ENCODE measurements around the gene UNC5A.

Gene UNC5A

DNA sequence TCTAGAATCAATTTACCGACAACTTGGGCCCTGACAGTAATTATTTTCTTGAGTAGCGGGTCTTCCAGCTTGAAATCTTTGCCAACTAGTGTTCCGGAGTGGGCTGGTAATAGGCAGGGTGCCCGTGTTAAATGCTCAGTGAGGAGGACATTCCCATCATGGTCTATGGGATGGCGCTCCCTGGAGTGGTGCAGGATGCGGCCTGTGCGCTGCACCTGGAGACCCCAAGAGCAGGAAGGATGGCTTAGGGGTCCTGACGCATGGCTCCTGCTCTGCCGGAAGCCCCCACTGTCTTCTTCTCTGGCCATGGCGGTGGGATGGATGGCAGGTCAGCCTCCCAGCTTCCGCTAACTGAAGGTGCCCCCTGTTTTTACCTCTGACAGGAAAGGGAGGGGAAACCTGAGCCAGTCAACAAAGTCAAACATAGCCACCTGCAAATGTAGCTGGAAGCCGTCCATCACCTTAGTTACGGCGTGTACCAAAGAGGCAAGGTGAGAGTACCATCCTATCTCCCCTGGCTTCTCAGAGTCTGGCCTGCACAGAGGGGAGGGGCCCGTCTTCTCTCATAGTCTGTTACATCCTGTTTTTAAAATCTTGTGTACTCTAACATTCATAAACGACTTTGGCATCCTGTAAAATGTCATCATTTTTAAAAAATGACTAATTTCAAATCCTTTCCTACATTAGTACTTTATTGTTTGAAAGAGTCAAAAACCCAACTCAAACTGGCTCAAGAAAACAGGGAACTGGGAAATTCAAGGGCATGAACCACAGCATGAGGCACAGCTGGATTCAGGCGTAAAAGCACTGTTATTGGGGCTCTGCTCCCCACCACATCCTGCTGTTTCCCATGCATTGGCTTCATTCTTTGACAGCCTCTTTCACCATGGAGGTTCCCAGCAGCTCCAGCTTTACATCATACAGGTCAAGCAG lies 28.5 kb upstream of the UNC5A start:
- DNase-seq, result no peak

DNA sequence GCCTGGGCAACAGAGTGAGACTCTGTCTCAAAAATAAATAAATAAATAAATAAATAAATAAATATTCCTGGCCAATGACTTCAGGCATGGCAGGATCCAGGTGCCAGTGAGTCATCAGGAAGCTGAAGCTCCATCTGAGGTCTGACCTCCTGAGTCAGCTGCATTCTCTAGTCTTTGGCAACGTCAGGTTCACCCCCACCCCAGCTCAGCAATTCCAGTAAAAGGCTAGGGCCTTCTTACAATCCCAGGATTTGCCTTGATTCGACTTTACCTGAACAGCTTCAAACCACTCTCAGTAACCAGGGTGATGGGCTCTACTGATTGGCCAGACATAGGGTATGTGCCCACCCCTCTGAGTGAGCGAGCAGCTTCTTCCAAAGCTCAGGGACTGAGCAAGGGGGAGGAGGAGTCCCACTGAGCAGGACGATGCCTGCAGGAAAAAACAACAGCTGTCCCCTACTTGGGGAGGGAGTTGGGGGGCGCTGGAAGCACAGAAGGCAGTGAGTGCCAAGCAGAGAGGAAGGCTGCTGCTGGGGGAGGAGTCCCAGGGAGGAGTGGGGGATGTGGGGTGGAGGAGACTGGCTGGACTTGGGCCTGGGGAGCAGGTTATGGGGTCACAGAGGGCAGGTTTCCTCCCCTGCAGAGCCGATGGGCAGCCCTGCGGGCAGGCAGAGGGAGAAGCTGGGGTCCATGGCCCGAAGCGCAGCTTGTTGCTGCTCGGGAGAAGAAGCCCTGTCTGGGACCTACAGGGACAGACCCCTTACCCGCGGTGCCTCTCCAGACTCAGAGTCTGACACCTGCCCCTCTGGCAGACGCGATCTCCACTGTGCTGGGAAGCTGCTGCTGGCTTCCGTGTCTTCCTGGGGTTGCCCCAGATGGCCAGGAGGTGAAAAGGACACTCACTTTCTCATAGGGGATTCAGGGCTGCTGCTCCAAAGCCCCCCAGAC lies 25.9 kb upstream of the UNC5A start:
- no peak for DNase-seq

DNA sequence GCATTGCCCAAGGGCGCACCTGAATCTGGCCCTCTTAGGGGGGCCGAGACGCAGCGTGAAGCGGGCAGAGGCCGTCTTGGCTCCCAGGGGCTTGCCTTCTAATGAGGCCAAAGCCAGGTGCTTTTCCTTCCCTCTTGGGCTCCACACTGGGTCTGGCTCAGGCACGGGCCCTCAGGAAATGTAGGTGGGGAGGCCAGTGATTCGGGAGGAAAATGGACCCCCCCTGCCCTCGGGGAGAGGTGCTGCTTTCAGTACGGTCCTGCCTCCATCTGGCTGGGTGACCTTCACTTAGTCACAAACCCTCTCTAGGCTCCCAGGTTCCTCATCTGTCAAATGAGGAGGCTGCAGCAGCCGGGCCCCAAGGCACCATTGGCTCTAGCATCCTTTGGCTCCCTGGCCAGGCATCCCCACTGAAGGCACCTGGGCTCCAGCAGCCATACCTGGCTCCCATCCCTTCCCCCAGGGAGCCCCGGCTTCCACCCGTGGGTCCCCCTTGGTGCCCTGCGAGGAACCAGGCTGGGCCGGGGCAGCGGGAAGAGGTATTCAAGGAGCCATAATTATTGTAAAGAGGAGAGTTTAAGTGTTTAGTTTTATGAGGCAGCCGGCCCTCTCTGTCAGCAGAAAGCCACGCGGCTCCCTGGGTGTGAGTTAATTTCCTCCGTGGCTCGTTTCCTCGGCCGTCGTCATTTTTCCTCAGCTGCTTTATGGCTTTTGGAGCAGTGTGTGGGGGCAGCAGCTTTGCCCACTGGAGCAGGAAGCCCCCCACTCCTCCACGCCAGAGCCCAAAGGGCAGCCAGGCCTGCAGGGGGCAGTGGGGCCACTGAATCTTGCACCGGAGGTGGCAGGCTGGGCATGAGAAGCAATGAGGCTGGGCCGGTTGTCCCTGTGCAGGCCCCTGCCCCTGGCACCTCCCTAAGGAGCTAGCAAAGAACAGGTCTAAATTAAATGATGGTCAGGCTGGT lies 24.9 kb upstream of the UNC5A start:
- no peak for DNase-seq

DNA sequence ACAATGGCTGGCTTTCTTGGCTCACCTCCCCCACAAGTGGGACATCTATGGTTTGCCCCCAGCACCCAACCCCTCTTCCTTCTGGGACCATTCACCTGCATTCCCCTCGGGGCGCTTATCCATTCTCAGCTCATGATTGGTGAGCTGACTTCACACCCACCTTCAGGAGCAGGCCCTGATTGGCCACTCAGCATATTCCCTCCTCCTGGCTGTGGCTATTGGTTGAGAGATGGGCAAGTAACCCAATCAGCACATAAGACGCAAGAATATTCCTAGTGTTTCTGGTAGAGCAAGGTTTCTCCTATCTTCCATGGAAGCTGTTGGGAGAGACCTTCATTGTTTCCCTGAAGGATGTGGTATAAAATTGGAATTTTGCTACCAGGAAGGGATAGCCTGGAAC lies 22.7 kb upstream of the UNC5A start:
- no peak for DNase-seq

DNA sequence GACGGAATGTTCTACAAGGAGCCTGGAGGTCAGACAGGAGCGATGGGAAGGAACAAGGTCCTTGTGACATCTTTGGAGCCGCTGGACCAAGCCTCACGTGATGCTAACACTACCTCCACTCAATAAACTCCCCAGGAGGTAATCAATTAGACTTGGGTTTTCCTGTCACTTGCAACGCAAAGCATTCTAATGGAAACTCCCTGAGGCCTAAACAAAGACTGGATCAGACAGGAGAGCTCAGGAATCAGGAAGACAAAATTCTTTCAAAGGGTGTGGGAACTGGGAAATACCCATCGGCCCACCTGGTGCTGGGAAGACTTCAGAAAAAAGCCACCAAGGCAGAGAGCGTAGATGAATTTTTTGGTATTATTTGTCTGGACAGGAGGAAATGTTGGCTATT lies 22.3 kb upstream of the UNC5A start:
- DNase-seq, result no peak

DNA sequence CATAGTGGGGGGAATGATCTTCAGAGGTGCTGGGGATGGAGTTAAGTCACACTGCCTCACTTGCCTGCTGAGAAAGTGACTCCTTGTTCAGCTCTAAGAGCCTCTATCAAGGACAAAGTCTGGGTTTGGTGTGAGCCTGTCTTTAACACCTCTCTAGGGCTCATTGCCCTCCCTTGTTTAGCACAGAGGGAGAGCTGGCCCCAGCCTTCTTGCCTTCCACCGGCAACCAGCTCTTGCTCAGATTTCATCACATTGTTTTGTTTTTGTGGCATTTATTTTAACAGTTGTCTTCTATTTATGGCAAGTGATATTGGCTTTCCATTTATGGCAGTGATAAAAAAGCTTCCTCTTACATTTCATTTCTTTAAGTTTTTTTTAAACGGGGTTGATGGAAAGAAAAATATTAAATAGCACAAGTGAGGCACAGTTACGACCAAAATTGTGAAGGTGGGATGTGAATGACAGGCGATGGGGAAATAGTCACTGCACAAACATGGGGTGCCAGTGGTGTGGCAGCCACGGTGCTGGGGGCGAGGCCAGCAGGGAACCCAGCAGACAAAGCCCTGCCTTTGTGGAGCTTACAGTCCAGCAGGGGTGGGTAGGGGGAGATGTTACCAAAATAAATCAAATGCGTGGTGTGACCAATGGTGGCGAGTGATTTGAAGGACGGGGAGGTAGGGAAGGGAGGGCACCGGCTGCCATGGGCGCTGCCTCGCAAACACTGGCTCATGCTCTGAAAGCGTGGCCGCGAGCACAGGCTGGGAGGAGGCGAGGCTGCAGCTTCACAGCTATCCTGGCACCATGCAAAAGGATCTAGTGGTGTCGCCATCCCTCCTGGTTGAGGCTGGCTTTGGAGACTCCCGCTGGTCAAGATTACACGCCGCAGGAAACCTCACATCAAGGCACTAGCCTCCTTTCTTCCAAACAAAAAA lies 21.2 kb upstream of the UNC5A start:
- DNase-seq, result no peak

DNA sequence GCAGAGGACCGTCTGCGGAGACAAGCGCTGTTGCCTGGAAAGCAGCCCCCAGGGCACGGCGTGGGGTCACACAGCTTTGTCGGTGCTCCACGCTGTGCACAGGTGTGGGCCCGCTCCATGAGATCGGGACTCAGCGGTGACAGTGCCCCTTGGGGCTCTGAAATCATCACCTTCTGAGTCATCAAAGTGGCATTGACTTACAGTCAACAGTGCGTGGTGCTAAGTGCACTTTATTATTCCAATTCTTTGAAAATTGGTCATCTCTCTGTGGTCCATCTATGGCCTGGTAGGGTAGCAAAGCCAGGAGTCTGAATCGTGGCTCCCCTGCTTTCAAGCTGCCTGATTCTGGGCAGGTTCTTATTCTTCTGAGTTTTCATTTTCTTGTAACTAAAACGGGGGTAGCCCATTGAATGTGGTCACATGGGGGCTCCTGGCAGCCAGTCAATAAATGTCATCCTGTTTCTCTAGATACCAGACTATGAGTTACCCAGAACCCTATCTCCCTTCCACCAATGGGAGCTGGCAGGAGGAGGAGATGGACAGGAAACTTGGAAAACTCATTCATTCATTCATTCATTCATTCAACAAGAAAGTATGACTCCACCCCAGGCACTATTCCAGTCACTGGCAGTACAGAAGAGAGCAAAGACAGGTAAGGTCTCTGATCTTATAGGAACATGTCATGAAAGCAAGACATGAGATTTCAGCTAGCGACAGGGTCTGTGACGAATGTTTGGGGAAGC lies 20.3 kb upstream of the UNC5A start:
- DNase-seq, result no peak

DNA sequence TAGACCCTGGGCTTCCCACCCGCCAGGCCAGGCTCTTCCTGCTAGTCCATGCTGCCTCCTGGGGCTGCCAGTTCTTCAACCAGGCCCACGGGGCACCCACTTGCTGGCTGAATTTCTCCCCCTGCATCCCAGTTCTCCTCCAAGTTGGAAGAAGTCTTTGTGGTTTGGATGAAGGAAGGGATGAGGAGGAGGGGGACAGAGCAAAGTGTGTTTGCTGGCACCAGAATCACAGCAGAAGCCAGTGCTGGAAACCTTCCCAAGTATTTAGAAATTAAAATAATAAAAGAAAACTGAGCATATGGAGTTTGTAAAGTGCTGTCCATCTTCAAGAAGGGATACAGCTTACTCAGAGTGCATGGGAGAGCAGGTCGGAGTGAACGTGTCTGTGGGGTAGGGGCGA lies 19.4 kb upstream of the UNC5A start:
- no peak for DNase-seq

DNA sequence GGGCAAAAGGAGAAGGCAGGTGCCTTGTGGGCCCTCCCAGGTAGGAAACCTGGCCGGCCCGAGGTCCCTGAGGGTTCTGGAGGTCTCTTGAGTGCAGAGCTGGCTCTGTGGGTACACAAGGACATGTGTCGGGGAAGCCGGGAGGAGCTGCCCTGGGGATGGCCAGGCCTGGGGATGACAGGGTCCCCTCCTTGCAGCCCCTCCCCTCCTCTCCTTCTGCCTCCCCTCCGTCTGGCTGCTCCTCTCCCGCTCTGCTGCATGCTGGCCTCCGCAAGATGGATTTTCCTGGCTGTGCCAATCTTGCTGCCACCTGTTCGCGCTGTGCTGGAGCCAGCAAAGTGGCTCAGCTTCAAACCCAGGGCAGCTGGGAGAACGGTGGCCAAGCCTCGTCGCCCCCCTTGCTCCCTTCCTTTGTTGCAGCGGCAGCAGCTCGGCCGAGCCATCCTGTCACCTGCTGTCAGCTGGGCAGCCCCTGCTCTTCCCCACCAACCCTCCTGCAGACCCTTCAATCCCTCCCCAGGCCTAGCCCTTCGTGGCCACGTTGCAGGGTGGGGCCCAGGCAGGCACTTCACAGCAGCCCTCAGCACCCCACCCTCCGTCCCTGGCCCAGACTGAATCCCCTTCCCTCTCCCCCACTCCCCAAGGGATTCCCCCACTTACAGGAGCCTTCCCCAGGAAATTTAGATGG lies 17.6 kb upstream of the UNC5A start:
- no peak for DNase-seq

DNA sequence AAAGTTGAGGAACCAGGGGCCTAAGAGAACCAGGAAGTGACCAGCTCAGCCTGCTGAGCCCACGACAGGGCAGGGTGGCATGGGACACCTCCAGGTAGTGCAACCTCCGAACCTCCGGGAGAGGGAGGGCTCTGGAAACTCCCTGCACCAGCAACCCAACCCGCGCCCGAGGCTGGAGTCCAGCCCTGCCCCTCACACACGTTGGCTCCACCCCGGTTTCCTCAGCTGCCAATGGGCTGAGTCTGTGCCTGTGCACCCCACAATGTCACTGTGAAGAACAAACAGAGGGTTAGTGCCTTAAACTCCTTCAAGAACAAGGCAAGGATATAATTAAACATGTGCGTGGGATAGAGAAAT lies 17.0 kb upstream of the UNC5A start:
- DNase-seq, result no peak

DNA sequence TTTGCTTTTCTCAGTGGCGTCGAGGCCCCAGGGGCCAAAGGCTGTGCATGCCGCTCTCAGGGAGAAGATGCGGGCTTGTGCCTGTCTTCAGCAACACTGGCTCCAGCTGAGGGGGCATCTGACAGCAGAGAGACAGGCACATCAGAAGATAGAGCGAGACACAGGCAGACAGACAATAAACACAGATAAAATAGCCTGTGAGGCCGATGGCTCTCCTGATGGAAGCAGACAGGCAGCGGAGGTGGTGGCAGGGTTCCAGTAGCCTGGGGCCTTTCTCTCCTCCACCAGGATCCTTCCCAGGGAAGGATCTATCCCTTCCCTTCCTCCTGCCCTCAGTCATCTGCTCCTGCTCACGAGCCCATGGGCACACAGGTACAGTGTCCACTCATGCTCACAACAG lies 16.6 kb upstream of the UNC5A start:
- DNase-seq, result no peak

DNA sequence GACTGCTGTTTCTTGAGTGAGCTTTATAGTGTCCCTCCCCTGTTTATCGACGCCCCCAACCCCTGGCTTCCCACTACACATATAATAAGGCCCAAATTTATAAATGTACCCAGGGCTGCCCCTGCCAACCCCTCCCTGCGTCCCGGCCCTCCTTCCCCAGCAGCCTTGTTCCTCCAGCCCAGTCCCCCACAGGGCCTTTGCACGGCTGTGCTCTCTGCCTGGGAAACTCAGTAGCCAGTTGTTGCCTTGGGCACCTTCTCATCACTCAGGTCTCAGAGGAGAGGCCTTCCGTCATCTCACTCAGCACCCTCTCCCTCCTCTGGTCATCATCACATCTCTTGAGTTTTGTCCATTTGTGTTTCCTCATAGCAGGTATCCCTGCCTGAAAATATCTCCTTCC lies 15.8 kb upstream of the UNC5A start:
- no peak for DNase-seq

DNA sequence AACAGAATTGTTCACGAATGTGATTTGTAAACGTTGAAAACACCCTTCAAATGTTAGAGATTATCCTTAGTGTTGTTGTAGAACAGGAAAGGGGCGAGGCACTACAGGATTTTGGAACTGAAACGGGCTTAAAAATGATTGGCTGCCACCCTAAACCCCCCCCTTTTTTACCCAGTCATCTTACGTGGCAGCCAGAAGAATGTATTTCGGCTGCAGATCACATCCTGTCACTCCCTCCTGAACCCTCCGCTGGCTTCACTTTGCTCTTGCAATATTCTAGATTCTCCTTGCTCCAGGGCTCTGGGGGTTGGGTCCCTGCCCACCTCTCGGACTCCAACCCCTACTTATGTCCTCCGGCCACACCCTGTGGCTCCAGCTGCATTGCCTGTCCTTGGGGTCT lies 13.9 kb upstream of the UNC5A start:
- DNase-seq, result no peak

DNA sequence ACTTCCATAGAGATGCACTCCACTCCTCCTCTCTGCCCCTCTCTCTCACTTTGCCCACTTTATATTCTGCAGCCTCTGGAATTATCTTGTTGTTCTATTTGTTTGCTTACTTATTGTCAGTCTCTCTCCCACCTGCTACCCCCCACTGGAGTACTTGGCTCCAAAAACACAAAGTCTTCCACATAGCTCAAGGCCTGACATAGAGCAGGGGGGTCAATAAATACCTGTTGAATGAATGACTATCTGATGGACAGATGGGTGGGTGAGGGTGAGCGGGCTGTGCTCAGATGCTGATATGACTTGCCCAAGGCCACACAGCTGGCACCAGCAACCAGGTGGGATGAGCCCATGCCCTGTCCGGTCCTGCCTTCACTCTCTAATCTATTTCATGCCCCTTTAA lies 13.4 kb upstream of the UNC5A start:
- no peak for DNase-seq

DNA sequence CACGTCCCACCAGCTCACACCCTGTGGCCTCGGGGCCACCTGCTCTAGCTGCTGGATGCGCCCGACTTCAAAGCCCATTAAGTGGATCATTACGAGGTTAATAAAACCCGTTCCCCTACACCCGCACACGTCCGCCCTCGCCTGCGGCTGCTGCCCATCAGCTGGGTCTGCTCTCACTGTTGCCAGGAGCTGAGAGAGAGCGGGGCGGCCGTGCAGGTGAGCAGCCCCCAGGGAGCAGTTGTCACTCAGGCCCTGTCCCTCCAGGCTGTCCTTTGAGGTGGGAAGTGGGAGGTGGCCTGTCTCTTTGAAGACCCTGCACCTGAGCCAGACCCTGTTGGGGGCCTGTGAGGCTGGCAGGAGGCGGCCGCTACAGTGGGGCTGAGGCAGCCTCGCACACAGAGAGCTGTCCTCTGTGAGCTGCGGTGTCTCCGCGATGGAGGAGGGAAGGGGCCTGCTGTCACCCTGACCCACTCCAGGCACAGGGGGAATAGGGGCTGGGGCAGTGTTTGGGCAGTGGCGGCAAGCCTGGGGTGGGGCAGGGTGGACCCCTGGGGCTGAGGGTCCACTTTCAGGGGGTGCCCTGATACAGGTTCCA lies 12.8 kb upstream of the UNC5A start:
- no peak for DNase-seq

DNA sequence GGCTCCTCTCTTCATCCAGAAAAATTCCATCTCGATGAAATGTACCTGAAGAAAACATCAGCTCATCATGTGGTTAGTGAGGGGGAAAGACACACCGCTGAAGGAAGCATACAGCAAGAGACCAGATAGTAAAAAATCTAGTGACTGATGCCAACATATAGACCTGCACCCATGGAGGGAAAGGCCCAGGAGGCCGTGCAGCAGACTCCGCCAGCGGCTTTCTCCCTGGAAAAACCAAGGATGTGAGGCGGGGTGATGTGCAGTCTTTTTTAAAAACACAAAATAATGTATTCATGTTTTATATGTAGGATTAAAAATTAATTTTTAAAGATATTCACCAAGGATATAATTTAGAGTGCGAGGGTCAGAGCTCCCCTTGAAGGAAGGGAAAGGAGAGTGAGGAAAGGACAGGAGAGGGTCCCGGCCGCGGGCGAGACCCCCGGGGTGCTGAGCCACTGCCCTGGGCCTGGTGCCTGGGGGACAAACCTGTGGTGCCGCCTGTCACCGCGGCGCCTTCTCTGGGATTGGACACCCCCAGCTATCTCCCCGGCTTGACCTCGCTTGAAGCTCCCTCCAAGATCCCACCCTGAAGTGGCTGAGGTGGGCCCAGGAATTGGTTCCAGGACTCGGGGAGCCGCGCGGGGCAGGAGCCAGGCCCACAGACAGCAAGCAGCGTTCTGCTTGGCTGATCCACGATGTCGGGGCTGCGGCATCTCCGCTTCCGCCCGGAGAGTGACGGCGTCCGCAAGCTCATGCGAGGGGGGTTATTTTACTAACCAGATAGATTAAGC lies 12.1 kb upstream of the UNC5A start:
- no peak for DNase-seq

DNA sequence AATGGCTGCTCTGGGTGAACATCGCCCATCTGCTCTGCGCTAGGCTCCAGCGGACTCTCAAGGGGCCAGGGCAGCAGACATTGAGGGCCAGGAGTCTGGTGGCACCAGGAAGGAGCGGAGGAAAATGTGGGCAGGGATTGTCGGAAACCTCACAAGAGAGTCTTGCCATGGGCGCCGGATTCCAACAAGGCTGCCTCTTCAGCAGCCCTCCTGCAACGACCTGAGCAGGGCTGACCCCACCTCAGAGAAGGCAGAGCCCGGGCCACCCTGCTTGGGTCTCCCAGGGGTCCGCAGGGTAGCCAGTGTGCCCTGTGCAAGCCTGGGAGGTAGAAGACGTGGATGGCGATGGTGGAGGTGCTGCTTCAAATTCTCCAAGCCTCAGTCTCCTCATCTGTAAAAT lies 11.4 kb upstream of the UNC5A start:
- no peak for DNase-seq

DNA sequence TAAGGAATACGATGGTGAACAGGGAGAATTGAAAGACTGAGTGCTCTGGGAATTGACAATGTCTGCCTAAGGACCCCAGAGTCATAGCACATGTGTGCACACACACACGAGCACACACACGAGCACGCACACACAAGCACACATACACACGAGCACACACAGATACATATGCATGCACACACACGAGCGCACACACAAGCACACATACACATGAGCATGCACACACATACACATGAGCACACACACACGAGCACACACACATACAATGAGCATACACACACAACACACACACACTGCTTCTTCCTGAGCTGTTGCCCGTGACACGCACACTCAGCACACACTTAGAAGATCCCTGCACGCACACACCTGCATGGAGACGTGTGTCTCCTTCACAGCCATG lies 10.9 kb upstream of the UNC5A start:
- no peak for DNase-seq

DNA sequence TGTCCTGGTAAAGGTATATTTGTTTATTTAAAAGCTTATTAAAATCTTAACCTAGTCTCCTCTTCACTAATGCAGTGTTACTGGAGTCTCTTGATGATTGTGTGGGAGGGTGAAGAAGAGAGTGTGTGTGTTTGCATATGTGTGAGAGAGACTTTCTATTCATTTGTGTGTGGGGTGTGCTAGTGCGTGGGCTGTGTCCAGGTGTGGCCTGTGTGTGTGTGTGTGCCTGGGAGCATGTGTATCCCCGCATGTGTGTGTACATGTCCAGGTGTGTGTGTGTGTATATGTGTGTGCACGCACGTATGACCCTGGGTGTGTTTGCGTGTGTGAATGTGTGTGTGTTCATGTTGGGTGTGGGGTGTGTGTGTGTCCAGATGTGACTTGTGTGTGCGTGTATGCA lies 10.3 kb upstream of the UNC5A start:
- DNase-seq, result no peak

Measured in CD4-positive, alpha-beta T cell treated with Interferon gamma for 1 hour (primary cell).